H1 (cell line): Measurements from ENCODE around the gene IRF2BP2. TPM values are rescaled to one million over a fixed set of nuclear protein-coding genes. Genes with fewer than 3 reads are reported as not detected.

Experiments used
- CTCF ChIA-PET: fragments of 300-600 bp; sonication (Branson Sonifier 250); formaldehyde crosslinking; loops from one replicate; lab custom pipeline; 2021; ENCODE audit not compliant: partially characterized antibody; lab: Charles Lee
- POLR2A ChIA-PET: fragments of 300-600 bp; sonication (Branson Sonifier 250); formaldehyde crosslinking; loops from one replicate; lab custom pipeline; 2021; ENCODE audit warnings: inconsistent platforms; ENCODE audit not compliant: partially characterized antibody; lab: Charles Lee
- DNase-seq, 2 experiments: peaks; one replicate each; pipeline versions ENCODE4 v3.0.0 to v3.0.0-alpha.2; 2010 to 2022; ENCODE audit warnings: low spot score in 2 of 2, low read depth in 1 of 2, mixed read lengths in 1 of 2
- FAIRE-seq: peaks from 2 replicates; lab custom pipeline; 2011; peaks lifted over from hg19 to GRCh38; lab: Jason Lieb, UNC
- H2AFZ ChIP-seq: 2 replicates; pipeline ENCODE4 v1.8.1; 2012; ENCODE audit warnings: low read length, inconsistent platforms
- H2AK5ac ChIP-seq: 2 replicates; pipeline ENCODE4 v1.6.1; 2013; ENCODE audit warnings: low read depth, low read length
- H2BK120ac ChIP-seq: replicated peaks from 2 replicates; pipeline ENCODE3; 2013; ENCODE audit warnings: low read depth, low read length, inconsistent platforms
- H2BK12ac ChIP-seq: 2 replicates; pipeline ENCODE4 v1.6.1; 2013; ENCODE audit warnings: low read depth, low read length
- H2BK15ac ChIP-seq: 2 replicates; pipeline ENCODE4 v1.6.1; 2013; ENCODE audit warnings: low read length
- H2BK20ac ChIP-seq: 2 replicates; pipeline ENCODE4 v1.6.1; 2013; ENCODE audit warnings: low read length
- H2BK5ac ChIP-seq: 2 replicates; pipeline ENCODE4 v1.6.1; 2013; ENCODE audit warnings: low read depth, low read length
- H3K14ac ChIP-seq: 2 replicates; pipeline ENCODE4 v1.6.1; 2013; ENCODE audit warnings: inconsistent platforms; ENCODE audit not compliant: insufficient read length
- H3K18ac ChIP-seq: 2 replicates; pipeline ENCODE4 v1.6.1; 2013; ENCODE audit warnings: low read length; ENCODE audit errors: extremely low read depth
- H3K23ac ChIP-seq: 2 replicates; pipeline ENCODE4 v1.6.1; 2013; ENCODE audit warnings: inconsistent platforms; ENCODE audit not compliant: insufficient read length
- H3K23me2 ChIP-seq: 2 replicates; pipeline ENCODE4 v1.6.1; 2013; ENCODE audit warnings: low read depth, low read length
- H3K27ac ChIP-seq: 2 replicates; pipeline ENCODE4 v1.6.1; 2011; ENCODE audit warnings: low read depth, low read length, inconsistent platforms
- H3K27me3 ChIP-seq, 4 experiments: replicated peaks in 1 of 4; 1 replicate in 1 of 4; 2 replicates in 3 of 4; pipeline versions ENCODE4 v1.6.1 to v1.8.1; 2011 to 2013; ENCODE audit warnings: low read length in 3 of 4, mild to moderate bottlenecking in 3 of 4, inconsistent platforms in 2 of 4, mixed read lengths in 2 of 4, moderate library complexity in 1 of 4; ENCODE audit not compliant: control insufficient read depth in 3 of 4, insufficient read depth in 3 of 4; ENCODE audit errors: extremely low read depth in 1 of 4
- H3K36me3 ChIP-seq, 4 experiments: 2 replicates each; pipeline versions ENCODE4 v1.6.1 to v1.8.1; 2011 to 2013; ENCODE audit warnings: mild to moderate bottlenecking in 4 of 4, low read length in 3 of 4, moderate library complexity in 2 of 4, control low read depth in 1 of 4, inconsistent platforms in 1 of 4; ENCODE audit not compliant: insufficient read depth in 4 of 4, control insufficient read depth in 2 of 4
- H3K4ac ChIP-seq: replicated peaks from 2 replicates; pipeline ENCODE3; 2013; ENCODE audit warnings: low read length, low read depth, mixed read lengths, inconsistent platforms; ENCODE audit not compliant: insufficient read length
- H3K4me1 ChIP-seq, 4 experiments: replicated peaks in 1 of 4; 1 replicate in 1 of 4; 2 replicates in 3 of 4; pipeline versions ENCODE4 v1.6.1 to v1.8.1; 2011 to 2013; ENCODE audit warnings: low read length in 3 of 4, inconsistent platforms in 2 of 4, mixed read lengths in 1 of 4; ENCODE audit not compliant: insufficient read depth in 4 of 4, control insufficient read depth in 3 of 4
- H3K4me2 ChIP-seq, 2 experiments: 2 replicates each; pipeline versions ENCODE4 v1.6.1 to v1.8.1; 2011 to 2013; ENCODE audit warnings: low read depth in 2 of 2, low read length in 2 of 2, control low read depth in 1 of 2, inconsistent platforms in 1 of 2, mild to moderate bottlenecking in 1 of 2; ENCODE audit not compliant: insufficient read depth in 1 of 2
- H3K4me3 ChIP-seq, 4 experiments: fragments of 200-600, 300-600 bp in 1 of 4; sonication (generic), shearing (Covaris generic), sonication (Bioruptor Twin) in 1 of 4; 2 replicates each; pipeline versions ENCODE4 v1.5.1 to v1.8.1; 2011 to 2016; ENCODE audit warnings: low read length in 4 of 4, low read depth in 3 of 4, control low read depth in 2 of 4, inconsistent platforms in 2 of 4, mild to moderate bottlenecking in 2 of 4, mixed read lengths in 1 of 4, moderate library complexity in 1 of 4; ENCODE audit not compliant: insufficient read depth in 2 of 4; ENCODE audit errors: extremely low read depth in 1 of 4
- H3K56ac ChIP-seq: replicated peaks from 2 replicates; pipeline ENCODE3; 2013; ENCODE audit warnings: low read depth, mild to moderate bottlenecking, mixed read lengths, low read length, inconsistent platforms; ENCODE audit not compliant: insufficient read length
- H3K79me1 ChIP-seq: 2 replicates; pipeline ENCODE4 v1.6.1; 2013; ENCODE audit warnings: low read depth, low read length, control low read depth
- H3K79me2 ChIP-seq, 2 experiments: 2 replicates each; pipeline versions ENCODE4 v1.6.1 to v1.8.1; 2012 to 2013; ENCODE audit warnings: low read length in 2 of 2, mild to moderate bottlenecking in 2 of 2, inconsistent platforms in 1 of 2; ENCODE audit not compliant: insufficient read depth in 2 of 2, control insufficient read depth in 1 of 2
- H3K9ac ChIP-seq, 4 experiments: replicated peaks in 1 of 4; 1 replicate in 1 of 4; 2 replicates in 3 of 4; pipeline versions ENCODE4 v1.6.1 to v1.8.1; 2011 to 2013; ENCODE audit warnings: low read depth in 3 of 4, low read length in 3 of 4, control low read depth in 2 of 4, mild to moderate bottlenecking in 2 of 4, moderate library complexity in 2 of 4, inconsistent platforms in 1 of 4; ENCODE audit errors: extremely low read depth in 1 of 4
- H3K9me3 ChIP-seq, 2 experiments: 2 replicates each; pipeline versions ENCODE4 v1.6.1 to v1.8.1; 2012 to 2013; ENCODE audit warnings: mild to moderate bottlenecking in 2 of 2, moderate library complexity in 2 of 2, control low read depth in 1 of 2, inconsistent platforms in 1 of 2, low read depth in 1 of 2, low read length in 1 of 2, mixed read lengths in 1 of 2; ENCODE audit not compliant: insufficient read depth in 2 of 2
- H4K20me1 ChIP-seq, 2 experiments: replicated peaks in 1 of 2; 2 replicates each; pipeline versions ENCODE3 to v1.8.1; 2011 to 2013; ENCODE audit warnings: inconsistent platforms in 2 of 2, low read length in 2 of 2, mild to moderate bottlenecking in 1 of 2; ENCODE audit not compliant: insufficient read depth in 2 of 2, control insufficient read depth in 1 of 2
- H4K5ac ChIP-seq: 2 replicates; pipeline ENCODE4 v1.6.1; 2013; ENCODE audit warnings: low read length, low read depth, mixed read lengths, inconsistent platforms; ENCODE audit not compliant: insufficient read length
- H4K8ac ChIP-seq: 2 replicates; pipeline ENCODE4 v1.8.0; 2013; ENCODE audit warnings: mild to moderate bottlenecking, moderate library complexity, low read length, inconsistent platforms; ENCODE audit not compliant: insufficient read depth; ENCODE audit errors: extremely low read depth
- H4K91ac ChIP-seq: replicated peaks from 2 replicates; pipeline ENCODE3; 2013; ENCODE audit warnings: low read length, mixed read lengths, inconsistent platforms; ENCODE audit not compliant: insufficient read length
- CHD2 ChIP-seq: IDR thresholded peaks from 2 replicates; pipeline ENCODE4 v1.6.1; 2012; ENCODE audit warnings: low read length, improper control_type of control experiment
- WGBS, 2 experiments: shearing (Covaris generic) in 1 of 2; methylation state at CpG; one replicate each; pipeline versions ENCODE4 v1.1.6 to v1.1.7; 2013 to 2015; ENCODE audit warnings: low lambda C conversion rate in 2 of 2, mixed read lengths in 2 of 2, inconsistent platforms in 1 of 2, low coverage in 1 of 2, missing lambda C conversion rate in 1 of 2; ENCODE audit not compliant: insufficient replicate concordance in 2 of 2, insufficient coverage in 1 of 2, insufficient read length in 1 of 2; ENCODE audit errors: extremely low coverage in 1 of 2, missing lambda C conversion rate in 1 of 2; 5-methylcytosine and 5-hydroxymethylcytosine counted together
- polyA plus RNA-seq, 7 experiments: library from polyadenylated mRNA; depleted of rRNA in 3 of 7; stranded (reverse) in 5 of 7; unstranded in 2 of 7; fragments of >200 nt in 5 of 7; fragments of 200-250 nt in 2 of 7; gene quantifications; 1 replicate in 5 of 7; 2 replicates in 1 of 7; 4 replicates in 1 of 7; pipeline versions ENCODE4 v1.2.1 to v1.2.3, GENCODE V29; 2011 to 2013; ENCODE audit warnings: missing spikeins in 2 of 7, mixed read lengths in 2 of 7
- total RNA-seq: library from RNA; stranded (reverse); fragmentation: NEBNext Ultra II Directional; extraction: Animal tissue kit (Norgen Biotek cat#: 25700); gene quantifications from 2 replicates; pipeline ENCODE4 v1.2.1, GENCODE V29; 2021
- TF ChIP-seq, protein P1 (sequence below), 3 experiments: IDR thresholded peaks; 1 replicate in 2 of 3; 2 replicates in 1 of 3; pipeline versions ENCODE4 v1.5.1 to v1.6.1; 2011; ENCODE audit warnings: low read length in 3 of 3, mild to moderate bottlenecking in 3 of 3, inconsistent platforms in 2 of 3, low read depth in 1 of 3, moderate library complexity in 1 of 3; ENCODE audit not compliant: insufficient read depth in 1 of 3; ENCODE audit errors: control extremely low read depth in 1 of 3

The IRF2BP2 gene
- total and polyA plus RNA-seq, 2 of the 8 experiments (the other 6 are each of a cell fraction or from before 2014, with no cell fraction given) = 24.9 to 67.5 TPM

DNA sequence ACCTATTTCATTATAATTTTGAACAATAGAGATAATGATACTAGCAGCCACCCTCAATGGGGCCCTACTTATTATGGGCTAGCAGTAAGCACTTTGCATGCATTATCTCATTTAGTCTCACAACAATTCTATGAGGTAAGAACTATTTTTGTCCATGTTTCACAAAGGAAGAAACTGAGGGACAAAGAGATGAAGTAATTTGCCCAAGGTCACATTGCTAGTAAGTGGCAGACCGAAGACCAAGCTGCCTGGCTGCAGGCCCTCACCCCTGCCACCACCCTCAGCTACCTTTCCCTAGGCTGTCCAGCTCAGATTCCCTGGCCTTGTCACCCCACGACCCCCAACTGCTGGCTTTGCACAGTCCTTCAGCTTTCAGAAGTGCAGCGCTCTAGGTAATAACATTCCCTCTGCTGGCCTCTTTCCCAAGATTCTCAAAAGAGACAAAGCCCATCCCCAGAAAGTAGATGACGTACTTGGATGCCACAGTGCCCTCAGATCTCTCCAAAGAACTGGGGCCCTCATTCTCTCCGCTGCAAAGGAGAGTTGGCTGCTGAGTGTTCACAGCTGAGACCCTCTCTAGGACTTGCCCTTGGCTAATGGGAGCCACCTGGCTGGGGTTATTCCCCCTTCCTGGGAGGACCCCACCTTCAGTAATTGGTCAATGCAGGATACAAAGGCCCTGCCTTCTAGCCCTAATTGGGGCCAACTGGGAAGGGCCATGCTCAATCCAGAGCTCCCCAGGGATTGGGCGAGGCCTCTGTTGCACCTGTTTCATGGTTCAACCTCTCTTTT is 39.5 kb downstream of the IRF2BP2 start:
- Histone ChIP-seq H3K79me2 (no peaks in the 10 kb centered on the region), H4K5ac (no peak overlapping the region), H3K27ac (no peak overlapping the region), H2BK5ac (no peak overlapping the region), H3K56ac (no peak overlapping the region), H2BK20ac (no peak overlapping the region), H4K91ac (no peak overlapping the region), H4K20me1 (no peaks in the 10 kb centered on the region), H3K4me3 (no peak overlapping the region), H3K23me2 (no peaks in the 10 kb centered on the region), H3K36me3 (no peaks in the 10 kb centered on the region), H3K9me3 (no peaks in the 10 kb centered on the region), H3K27me3 (no peaks in the 10 kb centered on the region), H2AK5ac (no peak overlapping the region), H4K8ac (no peak overlapping the region), H3K4me1 (no peaks in the 10 kb centered on the region), H3K18ac (no peak overlapping the region), H2AFZ (no peak overlapping the region), H3K4ac (no peak overlapping the region), H2BK120ac (no peak overlapping the region), H3K14ac (no peak overlapping the region), H3K79me1 (no peaks in the 10 kb centered on the region), H3K4me2 (no peak overlapping the region), H2BK12ac (no peak overlapping the region), H3K23ac (no peak overlapping the region), H3K9ac (no peak overlapping the region), H2BK15ac (no peak overlapping the region)
- 92% methylated on average over 6 of the region's 6 CpGs; no CpG with 5 or more reads in 1 of the 2 experiments for WGBS, 2 experiments
- DNase-seq = no peak
- no peak for FAIRE-seq
- CTCF ChIA-PET = interaction anchor here (0.7 to 3.0 kb wide), 3 partner anchors 11 to 18 kb away, joined by 3 to 9 read pairs (median 3); no protein-coding TSS in a partner anchor
- POLR2A ChIA-PET = no interaction called here
- TF ChIP-seq CHD2 = no peak
- TF ChIP-seq, protein P1, sequence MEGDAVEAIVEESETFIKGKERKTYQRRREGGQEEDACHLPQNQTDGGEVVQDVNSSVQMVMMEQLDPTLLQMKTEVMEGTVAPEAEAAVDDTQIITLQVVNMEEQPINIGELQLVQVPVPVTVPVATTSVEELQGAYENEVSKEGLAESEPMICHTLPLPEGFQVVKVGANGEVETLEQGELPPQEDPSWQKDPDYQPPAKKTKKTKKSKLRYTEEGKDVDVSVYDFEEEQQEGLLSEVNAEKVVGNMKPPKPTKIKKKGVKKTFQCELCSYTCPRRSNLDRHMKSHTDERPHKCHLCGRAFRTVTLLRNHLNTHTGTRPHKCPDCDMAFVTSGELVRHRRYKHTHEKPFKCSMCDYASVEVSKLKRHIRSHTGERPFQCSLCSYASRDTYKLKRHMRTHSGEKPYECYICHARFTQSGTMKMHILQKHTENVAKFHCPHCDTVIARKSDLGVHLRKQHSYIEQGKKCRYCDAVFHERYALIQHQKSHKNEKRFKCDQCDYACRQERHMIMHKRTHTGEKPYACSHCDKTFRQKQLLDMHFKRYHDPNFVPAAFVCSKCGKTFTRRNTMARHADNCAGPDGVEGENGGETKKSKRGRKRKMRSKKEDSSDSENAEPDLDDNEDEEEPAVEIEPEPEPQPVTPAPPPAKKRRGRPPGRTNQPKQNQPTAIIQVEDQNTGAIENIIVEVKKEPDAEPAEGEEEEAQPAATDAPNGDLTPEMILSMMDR (IDR thresholded peaks at IDR 0.05; ENCODE audit: control extremely low read depth in 1 of 3, insufficient read depth in 1 of 3, low read depth in 1 of 3, low read length in 3 of 3) = no peak
